Keratinocyte (primary cell): ENCODE data around the gene SELENOS. TPM values are rescaled to one million over a fixed set of nuclear protein-coding genes. Genes with fewer than 3 reads are reported as not detected.

Source experiments
- DNase-seq: peaks from one replicate; pipeline ENCODE4 v3.0.0-alpha.2; 2011; ENCODE audit warnings: low read depth, missing footprints, low spot score
- FAIRE-seq: peaks from 2 replicates; lab custom pipeline; 2011; peaks lifted over from hg19 to GRCh38; lab: Jason Lieb, UNC
- H2AFZ ChIP-seq: 2 replicates; pipeline ENCODE4 v1.6.0; 2012; ENCODE audit warnings: low read length, control low read depth, inconsistent platforms; ENCODE audit not compliant: control insufficient read depth
- H3K27ac ChIP-seq: 2 replicates; pipeline ENCODE4 v1.5.1; 2011; ENCODE audit warnings: low read length; ENCODE audit not compliant: control insufficient read depth, insufficient read depth
- H3K27me3 ChIP-seq: 3 replicates; pipeline ENCODE4 v1.6.0; 2011; ENCODE audit warnings: low read length; ENCODE audit not compliant: control insufficient read depth, insufficient read depth; ENCODE audit errors: extremely low read depth
- H3K36me3 ChIP-seq, 2 experiments: 2 replicates in 1 of 2; 3 replicates in 1 of 2; pipeline ENCODE4 v1.5.1; 2011; ENCODE audit warnings: low read length in 2 of 2, mild to moderate bottlenecking in 1 of 2; ENCODE audit not compliant: control insufficient read depth in 2 of 2, insufficient read depth in 2 of 2; ENCODE audit errors: extremely low read depth in 1 of 2
- H3K4me1 ChIP-seq: 3 replicates; pipeline ENCODE4 v1.5.1; 2011; ENCODE audit warnings: low read length; ENCODE audit not compliant: control insufficient read depth, insufficient read depth; ENCODE audit errors: extremely low read depth
- H3K4me2 ChIP-seq: 3 replicates; pipeline ENCODE4 v1.6.0; 2011; ENCODE audit warnings: low read depth, low read length; ENCODE audit not compliant: control insufficient read depth, insufficient read depth; ENCODE audit errors: extremely low read depth
- H3K4me3 ChIP-seq, 3 experiments: fragments of 200-600 bp in 1 of 3; sonication (generic) in 1 of 3; 2 replicates in 2 of 3; 3 replicates in 1 of 3; pipeline ENCODE4 v1.5.1; 2011 to 2016; ENCODE audit warnings: low read length in 3 of 3, mild to moderate bottlenecking in 3 of 3, control low read depth in 2 of 3, inconsistent platforms in 1 of 3, low read depth in 1 of 3, mixed read lengths in 1 of 3, mixed run types in 1 of 3, moderate library complexity in 1 of 3; ENCODE audit not compliant: control insufficient read depth in 2 of 3, insufficient read depth in 2 of 3; ENCODE audit errors: extremely low read depth in 1 of 3
- H3K79me2 ChIP-seq: 2 replicates; pipeline ENCODE4 v1.6.0; 2012; ENCODE audit warnings: low read length; ENCODE audit not compliant: control insufficient read depth, insufficient read depth
- H3K9ac ChIP-seq: 3 replicates; pipeline ENCODE4 v1.6.0; 2011; ENCODE audit warnings: low read length; ENCODE audit not compliant: control insufficient read depth, insufficient read depth; ENCODE audit errors: extremely low read depth
- H3K9me1 ChIP-seq: 3 replicates; pipeline ENCODE4 v1.6.0; 2011; ENCODE audit warnings: low read length; ENCODE audit not compliant: control insufficient read depth, insufficient read depth; ENCODE audit errors: extremely low read depth
- H3K9me3 ChIP-seq: 2 replicates; pipeline ENCODE4 v1.5.1; 2012; ENCODE audit warnings: low read depth, low read length; ENCODE audit not compliant: control insufficient read depth
- H4K20me1 ChIP-seq: 3 replicates; pipeline ENCODE4 v1.6.0; 2011; ENCODE audit warnings: low read length; ENCODE audit not compliant: control insufficient read depth, insufficient read depth; ENCODE audit errors: extremely low read depth
- EZH2 ChIP-seq: IDR thresholded peaks from one replicate; pipeline ENCODE4 v1.6.1; 2012; ENCODE audit warnings: inconsistent platforms, mild to moderate bottlenecking, low read length, moderate library complexity
- dilution Hi-C: fragments of 300-500 bp; cut with MboI; formaldehyde crosslinking; loops from one replicate; pipeline ENCODE4 v1.7.0; 2020; ENCODE audit warnings: low sequenced_read_pairs; ENCODE audit not compliant: extremely low pct_ligation_motif_present
- polyA plus RNA-seq, 5 experiments: library from polyadenylated mRNA; depleted of rRNA in 3 of 5; stranded (reverse) in 3 of 5; stranded (forward) in 1 of 5; unstranded in 1 of 5; fragments of >200 nt; gene quantifications; 1 replicate in 1 of 5; 2 replicates in 3 of 5; 3 replicates in 1 of 5; pipeline versions ENCODE4 v1.2.1 to v1.2.3, GENCODE V29; 2011 to 2012; ENCODE audit warnings: missing spikeins in 2 of 5, low read depth in 1 of 5, low replicate concordance in 1 of 5
- TF ChIP-seq, protein P1 (sequence below), 3 experiments: IDR thresholded peaks in 1 of 3; conservative IDR thresholded peaks in 1 of 3; optimal IDR thresholded peaks in 1 of 3; 2 replicates in 2 of 3; 3 replicates in 1 of 3; pipeline versions ENCODE3 to v1.5.1; 2011; ENCODE audit warnings: low read length in 3 of 3, mild to moderate bottlenecking in 3 of 3, moderate library complexity in 2 of 3, control low read depth in 1 of 3, inconsistent platforms in 1 of 3; ENCODE audit not compliant: insufficient read depth in 2 of 3; ENCODE audit errors: extremely low read depth in 1 of 3

The SELENOS gene
- polyA plus RNA-seq, 1 donor (not counting 4 experiments of a cell fraction or from before 2014, with no cell fraction given): 82.2 TPM

DNA sequence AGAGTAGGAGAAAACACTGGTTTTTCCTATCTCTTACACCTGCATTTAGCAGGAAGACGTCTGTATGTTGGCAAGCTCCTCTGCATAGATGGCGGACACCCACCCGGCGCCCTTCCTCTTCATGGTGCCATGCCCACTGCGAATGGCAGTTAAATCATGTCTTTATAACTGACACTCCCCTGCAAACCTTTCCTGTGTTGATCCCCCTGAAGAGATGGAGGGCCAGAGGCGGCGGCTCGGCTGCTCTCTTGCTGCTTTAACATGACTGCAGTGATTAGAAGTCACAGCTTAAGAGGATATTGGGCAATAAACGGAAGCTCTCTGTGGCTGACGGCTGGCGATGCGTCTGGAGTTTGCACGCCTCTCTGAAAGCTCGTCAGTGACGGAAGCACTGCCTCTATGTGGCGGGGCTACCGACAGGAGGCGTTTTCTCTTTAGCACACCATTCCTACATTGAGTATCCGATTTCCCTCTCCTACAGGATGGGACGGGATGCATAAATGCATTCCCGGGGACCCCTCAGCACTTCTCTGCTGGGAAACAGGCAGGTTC lies 43.3 kb upstream of the SELENOS start:
- DNase-seq (no peak), FAIRE-seq (no peak)
- no peak overlapping the region for H3K4me2 ChIP-seq
- dilution Hi-C loops: no loop called here
- H3K36me3 ChIP-seq: no peaks in the 10 kb centered on the region
- H3K9ac ChIP-seq: no peak overlapping the region
- H3K4me1 ChIP-seq: peaks cover 20% of the 10 kb centered on the region
- no peak overlapping the region for H3K4me3 ChIP-seq
- no peaks in the 10 kb centered on the region for H3K9me3 ChIP-seq
- no peak overlapping the region for H2AFZ ChIP-seq
- no peak for TF ChIP-seq EZH2
- TF ChIP-seq, protein P1, sequence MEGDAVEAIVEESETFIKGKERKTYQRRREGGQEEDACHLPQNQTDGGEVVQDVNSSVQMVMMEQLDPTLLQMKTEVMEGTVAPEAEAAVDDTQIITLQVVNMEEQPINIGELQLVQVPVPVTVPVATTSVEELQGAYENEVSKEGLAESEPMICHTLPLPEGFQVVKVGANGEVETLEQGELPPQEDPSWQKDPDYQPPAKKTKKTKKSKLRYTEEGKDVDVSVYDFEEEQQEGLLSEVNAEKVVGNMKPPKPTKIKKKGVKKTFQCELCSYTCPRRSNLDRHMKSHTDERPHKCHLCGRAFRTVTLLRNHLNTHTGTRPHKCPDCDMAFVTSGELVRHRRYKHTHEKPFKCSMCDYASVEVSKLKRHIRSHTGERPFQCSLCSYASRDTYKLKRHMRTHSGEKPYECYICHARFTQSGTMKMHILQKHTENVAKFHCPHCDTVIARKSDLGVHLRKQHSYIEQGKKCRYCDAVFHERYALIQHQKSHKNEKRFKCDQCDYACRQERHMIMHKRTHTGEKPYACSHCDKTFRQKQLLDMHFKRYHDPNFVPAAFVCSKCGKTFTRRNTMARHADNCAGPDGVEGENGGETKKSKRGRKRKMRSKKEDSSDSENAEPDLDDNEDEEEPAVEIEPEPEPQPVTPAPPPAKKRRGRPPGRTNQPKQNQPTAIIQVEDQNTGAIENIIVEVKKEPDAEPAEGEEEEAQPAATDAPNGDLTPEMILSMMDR (optimal IDR thresholded peaks at IDR 0.05 in 1 of 3, IDR thresholded peaks at IDR 0.05 in 1 of 3, conservative IDR thresholded peaks at IDR 0.05 in 1 of 3; ENCODE audit: extremely low read depth in 1 of 3, insufficient read depth in 2 of 3, low read length in 3 of 3): no peak
- no peaks in the 10 kb centered on the region for H4K20me1 ChIP-seq
- H3K27me3 ChIP-seq: no peaks in the 10 kb centered on the region
- H3K79me2 ChIP-seq: no peaks in the 10 kb centered on the region
- H3K27ac ChIP-seq: no peak overlapping the region
- H3K9me1 ChIP-seq: no peaks in the 10 kb centered on the region

DNA sequence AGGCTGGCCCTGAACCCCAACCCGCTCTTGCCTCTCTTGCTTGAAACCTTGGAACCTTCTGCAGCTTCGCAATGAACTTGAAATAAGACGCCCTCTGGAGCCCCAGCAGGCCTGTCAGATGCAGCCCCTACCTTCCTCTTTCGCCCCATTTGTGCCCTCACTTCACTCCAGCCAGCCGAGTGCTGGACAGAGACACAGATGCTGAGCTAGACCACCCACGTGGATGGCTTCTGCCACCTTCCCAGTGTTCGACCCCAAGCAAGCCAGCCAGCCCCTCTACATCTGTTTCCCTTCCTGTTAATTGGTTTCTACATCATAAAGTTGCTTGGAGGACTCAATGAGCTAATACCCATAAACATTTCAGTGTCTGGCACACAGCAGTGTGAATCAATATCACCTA lies 41.6 kb upstream of the SELENOS start:
- dilution Hi-C loops: no loop called here

More for the DNA sequence above, 41.6 kb upstream of the SELENOS start:
- H3K9me1 ChIP-seq: no peaks in the 10 kb centered on the region
- DNase-seq (no peak), FAIRE-seq (no peak)
- TF ChIP-seq, protein P1 (optimal IDR thresholded peaks at IDR 0.05 in 1 of 3, IDR thresholded peaks at IDR 0.05 in 1 of 3, conservative IDR thresholded peaks at IDR 0.05 in 1 of 3; ENCODE audit: extremely low read depth in 1 of 3, insufficient read depth in 2 of 3, low read length in 3 of 3): no peak
- no peak for TF ChIP-seq EZH2
- no peaks in the 10 kb centered on the region for H3K36me3 ChIP-seq
- no peaks in the 10 kb centered on the region for H3K9me3 ChIP-seq
- H4K20me1 ChIP-seq: no peaks in the 10 kb centered on the region
- H3K27me3 ChIP-seq: no peaks in the 10 kb centered on the region
- no peak overlapping the region for H3K27ac ChIP-seq
- H2AFZ ChIP-seq: no peak overlapping the region
- no peak overlapping the region for H3K4me3 ChIP-seq
- no peak overlapping the region for H3K9ac ChIP-seq
- no peak overlapping the region for H3K4me2 ChIP-seq
- H3K4me1 ChIP-seq: peaks cover 21% of the 10 kb centered on the region
- H3K79me2 ChIP-seq: no peaks in the 10 kb centered on the region
